A549 (cell line): ENCODE results near the gene SDR39U1.

Source experiments
- EP300 ChIP-seq, 2 experiments: fragments of >200 bp; sonication (Bioruptor Twin); formaldehyde crosslinking; IDR thresholded peaks; 2 replicates in 1 of 2; 3 replicates in 1 of 2; pipeline ENCODE4 v1.6.1; 2016 to 2017
- HOXA7 ChIP-seq: fragments of 250-450 bp; sonication (Bioruptor Pico); IDR thresholded peaks from 2 replicates; pipeline ENCODE4 v1.5.0; 2020; ENCODE audit warnings: mild to moderate bottlenecking, moderate library complexity
- JUN ChIP-seq, 2 experiments: fragments of >200 bp; sonication (Bioruptor Twin); formaldehyde crosslinking; IDR thresholded peaks; 2 replicates in 1 of 2; 3 replicates in 1 of 2; pipeline ENCODE4 v1.6.1; 2016 to 2017
- MAZ ChIP-seq: fragments of 150-350 bp; IDR thresholded peaks from 2 replicates; pipeline ENCODE4 v1.6.1; 2014; ENCODE audit warnings: antibody characterized with exemption, low read depth, low read length, borderline replicate concordance
- PHF8 ChIP-seq: fragments of 200-600 bp; sonication (generic); IDR thresholded peaks from 2 replicates; pipeline ENCODE4 v1.6.1; 2016; ENCODE audit warnings: low read depth, mild to moderate bottlenecking, antibody characterized with exemption, moderate library complexity, borderline replicate concordance
- POLR2AphosphoS2 ChIP-seq: conservative IDR thresholded peaks from 2 replicates; pipeline ENCODE4 v1.6.1; 2012; ENCODE audit warnings: low read length, improper control_type of control experiment, inconsistent platforms
- RAD21 ChIP-seq, 2 experiments: fragments of >200 bp in 1 of 2; sonication (Bioruptor Twin) in 1 of 2; formaldehyde crosslinking in 1 of 2; IDR thresholded peaks in 1 of 2; conservative IDR thresholded peaks in 1 of 2; 2 replicates in 1 of 2; 3 replicates in 1 of 2; pipeline ENCODE4 v1.6.1; 2012 to 2018; ENCODE audit warnings: inconsistent platforms in 1 of 2
- RFX5 ChIP-seq: fragments of 450-650 bp; IDR thresholded peaks from 2 replicates; pipeline ENCODE4 v1.7.1; 2014; ENCODE audit warnings: antibody characterized with exemption, mild to moderate bottlenecking, moderate library complexity
- TF ChIP-seq, protein P1 (sequence below): fragments of 200-600 bp; sonication (generic); IDR thresholded peaks from 2 replicates; pipeline ENCODE4 v1.6.1; 2016; ENCODE audit warnings: antibody characterized with exemption, mild to moderate bottlenecking, moderate library complexity
- TF ChIP-seq, protein P2 (sequence below): fragments of >200 bp; sonication (Bioruptor Twin); formaldehyde crosslinking; IDR thresholded peaks from 3 replicates; pipeline ENCODE4 v1.5.1; 2016
- TF ChIP-seq, protein P3 (sequence below): fragments of >200 bp; sonication (Bioruptor Twin); formaldehyde crosslinking; IDR thresholded peaks from 2 replicates; pipeline ENCODE4 v1.6.1; 2016
- TF ChIP-seq, protein P4 (sequence below): fragments of 150-350 bp; IDR thresholded peaks from 2 replicates; pipeline ENCODE4 v1.6.1; 2014; ENCODE audit warnings: low read depth, mild to moderate bottlenecking, low read length
- TF ChIP-seq, protein P5 (sequence below): IDR thresholded peaks from 2 replicates; pipeline ENCODE4 v1.6.1; 2012

DNA sequence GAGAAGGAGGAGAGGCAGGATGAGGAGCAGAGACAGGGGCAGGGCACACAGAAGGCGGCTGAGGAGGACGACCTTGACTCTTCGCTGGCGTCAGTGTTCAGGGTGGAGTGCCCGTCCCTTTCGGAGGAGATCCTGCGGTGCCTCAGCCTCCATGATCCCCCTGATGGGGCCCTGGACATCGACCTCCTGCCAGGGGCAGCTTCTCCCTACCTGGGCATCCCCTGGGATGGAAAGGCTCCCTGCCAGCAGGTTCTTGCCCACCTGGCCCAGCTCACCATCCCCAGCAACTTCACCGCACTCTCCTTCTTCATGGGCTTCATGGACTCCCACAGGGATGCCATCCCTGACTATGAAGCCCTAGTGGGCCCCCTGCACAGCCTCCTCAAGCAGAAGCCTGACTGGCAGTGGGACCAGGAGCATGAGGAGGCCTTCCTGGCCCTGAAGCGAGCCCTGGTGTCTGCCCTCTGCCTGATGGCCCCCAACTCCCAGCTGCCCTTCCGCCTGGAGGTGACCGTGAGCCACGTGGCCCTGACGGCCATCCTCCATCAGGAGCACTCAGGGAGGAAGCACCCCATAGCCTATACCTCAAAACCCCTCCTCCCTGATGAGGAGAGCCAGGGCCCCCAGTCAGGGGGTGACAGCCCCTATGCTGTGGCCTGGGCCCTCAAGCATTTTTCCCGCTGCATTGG is 27.7 kb downstream of the SDR39U1 start:
- TF ChIP-seq RAD21 (conservative IDR thresholded peaks at IDR 0.05 in 1 of 2, IDR thresholded peaks at IDR 0.05 in 1 of 2) (no peak), PHF8 (no peak), HOXA7 (CRISPR knock-in tag) (no peak), EP300 (IDR thresholded peaks at IDR 0.05) (no peak), MAZ (no peak), RFX5 (no peak), POLR2AphosphoS2 (no peak), JUN (IDR thresholded peaks at IDR 0.05) (no peak)
- TF ChIP-seq, protein P1, sequence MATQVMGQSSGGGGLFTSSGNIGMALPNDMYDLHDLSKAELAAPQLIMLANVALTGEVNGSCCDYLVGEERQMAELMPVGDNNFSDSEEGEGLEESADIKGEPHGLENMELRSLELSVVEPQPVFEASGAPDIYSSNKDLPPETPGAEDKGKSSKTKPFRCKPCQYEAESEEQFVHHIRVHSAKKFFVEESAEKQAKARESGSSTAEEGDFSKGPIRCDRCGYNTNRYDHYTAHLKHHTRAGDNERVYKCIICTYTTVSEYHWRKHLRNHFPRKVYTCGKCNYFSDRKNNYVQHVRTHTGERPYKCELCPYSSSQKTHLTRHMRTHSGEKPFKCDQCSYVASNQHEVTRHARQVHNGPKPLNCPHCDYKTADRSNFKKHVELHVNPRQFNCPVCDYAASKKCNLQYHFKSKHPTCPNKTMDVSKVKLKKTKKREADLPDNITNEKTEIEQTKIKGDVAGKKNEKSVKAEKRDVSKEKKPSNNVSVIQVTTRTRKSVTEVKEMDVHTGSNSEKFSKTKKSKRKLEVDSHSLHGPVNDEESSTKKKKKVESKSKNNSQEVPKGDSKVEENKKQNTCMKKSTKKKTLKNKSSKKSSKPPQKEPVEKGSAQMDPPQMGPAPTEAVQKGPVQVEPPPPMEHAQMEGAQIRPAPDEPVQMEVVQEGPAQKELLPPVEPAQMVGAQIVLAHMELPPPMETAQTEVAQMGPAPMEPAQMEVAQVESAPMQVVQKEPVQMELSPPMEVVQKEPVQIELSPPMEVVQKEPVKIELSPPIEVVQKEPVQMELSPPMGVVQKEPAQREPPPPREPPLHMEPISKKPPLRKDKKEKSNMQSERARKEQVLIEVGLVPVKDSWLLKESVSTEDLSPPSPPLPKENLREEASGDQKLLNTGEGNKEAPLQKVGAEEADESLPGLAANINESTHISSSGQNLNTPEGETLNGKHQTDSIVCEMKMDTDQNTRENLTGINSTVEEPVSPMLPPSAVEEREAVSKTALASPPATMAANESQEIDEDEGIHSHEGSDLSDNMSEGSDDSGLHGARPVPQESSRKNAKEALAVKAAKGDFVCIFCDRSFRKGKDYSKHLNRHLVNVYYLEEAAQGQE: no peak
- TF ChIP-seq, protein P2, sequence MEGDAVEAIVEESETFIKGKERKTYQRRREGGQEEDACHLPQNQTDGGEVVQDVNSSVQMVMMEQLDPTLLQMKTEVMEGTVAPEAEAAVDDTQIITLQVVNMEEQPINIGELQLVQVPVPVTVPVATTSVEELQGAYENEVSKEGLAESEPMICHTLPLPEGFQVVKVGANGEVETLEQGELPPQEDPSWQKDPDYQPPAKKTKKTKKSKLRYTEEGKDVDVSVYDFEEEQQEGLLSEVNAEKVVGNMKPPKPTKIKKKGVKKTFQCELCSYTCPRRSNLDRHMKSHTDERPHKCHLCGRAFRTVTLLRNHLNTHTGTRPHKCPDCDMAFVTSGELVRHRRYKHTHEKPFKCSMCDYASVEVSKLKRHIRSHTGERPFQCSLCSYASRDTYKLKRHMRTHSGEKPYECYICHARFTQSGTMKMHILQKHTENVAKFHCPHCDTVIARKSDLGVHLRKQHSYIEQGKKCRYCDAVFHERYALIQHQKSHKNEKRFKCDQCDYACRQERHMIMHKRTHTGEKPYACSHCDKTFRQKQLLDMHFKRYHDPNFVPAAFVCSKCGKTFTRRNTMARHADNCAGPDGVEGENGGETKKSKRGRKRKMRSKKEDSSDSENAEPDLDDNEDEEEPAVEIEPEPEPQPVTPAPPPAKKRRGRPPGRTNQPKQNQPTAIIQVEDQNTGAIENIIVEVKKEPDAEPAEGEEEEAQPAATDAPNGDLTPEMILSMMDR: no peak
- TF ChIP-seq, protein P3, sequence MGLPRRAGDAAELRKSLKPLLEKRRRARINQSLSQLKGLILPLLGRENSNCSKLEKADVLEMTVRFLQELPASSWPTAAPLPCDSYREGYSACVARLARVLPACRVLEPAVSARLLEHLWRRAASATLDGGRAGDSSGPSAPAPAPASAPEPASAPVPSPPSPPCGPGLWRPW: no peak
- TF ChIP-seq, protein P4, sequence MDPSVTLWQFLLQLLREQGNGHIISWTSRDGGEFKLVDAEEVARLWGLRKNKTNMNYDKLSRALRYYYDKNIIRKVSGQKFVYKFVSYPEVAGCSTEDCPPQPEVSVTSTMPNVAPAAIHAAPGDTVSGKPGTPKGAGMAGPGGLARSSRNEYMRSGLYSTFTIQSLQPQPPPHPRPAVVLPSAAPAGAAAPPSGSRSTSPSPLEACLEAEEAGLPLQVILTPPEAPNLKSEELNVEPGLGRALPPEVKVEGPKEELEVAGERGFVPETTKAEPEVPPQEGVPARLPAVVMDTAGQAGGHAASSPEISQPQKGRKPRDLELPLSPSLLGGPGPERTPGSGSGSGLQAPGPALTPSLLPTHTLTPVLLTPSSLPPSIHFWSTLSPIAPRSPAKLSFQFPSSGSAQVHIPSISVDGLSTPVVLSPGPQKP: no peak
- TF ChIP-seq, protein P5, sequence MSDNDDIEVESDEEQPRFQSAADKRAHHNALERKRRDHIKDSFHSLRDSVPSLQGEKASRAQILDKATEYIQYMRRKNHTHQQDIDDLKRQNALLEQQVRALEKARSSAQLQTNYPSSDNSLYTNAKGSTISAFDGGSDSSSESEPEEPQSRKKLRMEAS: no peak
